GM21786 (cell line): ENCODE measurements around the gene BIVM.

Experiments
- ATAC-seq: cut with Tn5 transposase; IDR thresholded peaks from one replicate; pipeline ENCODE4 v1.9.1; 2021; ENCODE audit not compliant: unreplicated experiment

The BIVM gene

DNA sequence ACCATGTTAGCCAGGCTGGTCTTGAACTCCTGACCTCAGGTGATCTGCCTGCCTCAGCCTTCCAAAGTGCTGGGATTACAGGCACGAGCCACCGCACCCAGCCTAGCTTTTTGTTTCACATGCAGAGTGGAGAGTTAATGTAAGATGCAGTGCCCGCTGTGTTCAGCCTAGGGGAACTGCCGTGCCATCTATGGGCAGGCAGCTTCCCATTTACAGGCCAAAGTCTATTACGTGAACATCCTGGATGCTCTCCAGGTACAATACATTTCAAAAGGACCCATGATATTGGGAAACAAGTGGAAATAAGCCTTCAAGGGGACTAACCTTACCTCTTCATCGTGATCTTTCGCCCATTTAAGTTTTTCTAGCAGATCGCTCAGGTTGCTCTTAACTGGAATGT is 10.2 kb upstream of the BIVM start:
- ATAC-seq, result no peak

DNA sequence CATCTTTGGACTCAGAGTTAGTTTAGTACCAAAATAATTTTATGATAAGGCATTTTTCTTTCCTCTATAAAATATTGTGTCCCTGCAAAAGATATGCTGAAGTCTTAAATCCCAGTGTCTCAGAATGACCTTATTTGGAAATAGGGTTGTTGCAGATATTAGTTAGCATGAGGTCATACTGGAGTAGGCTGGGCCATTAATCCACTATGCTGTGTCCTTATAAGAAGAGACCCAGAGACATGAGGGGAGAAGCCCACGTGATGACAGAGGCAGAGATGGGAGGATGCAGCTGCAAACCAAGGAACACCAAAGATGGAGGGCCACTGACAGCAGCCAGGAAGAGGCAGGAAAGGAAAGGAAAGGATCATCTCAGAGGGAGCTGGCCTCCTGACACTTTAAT is 6.5 kb upstream of the BIVM start:
- no peak for ATAC-seq

DNA sequence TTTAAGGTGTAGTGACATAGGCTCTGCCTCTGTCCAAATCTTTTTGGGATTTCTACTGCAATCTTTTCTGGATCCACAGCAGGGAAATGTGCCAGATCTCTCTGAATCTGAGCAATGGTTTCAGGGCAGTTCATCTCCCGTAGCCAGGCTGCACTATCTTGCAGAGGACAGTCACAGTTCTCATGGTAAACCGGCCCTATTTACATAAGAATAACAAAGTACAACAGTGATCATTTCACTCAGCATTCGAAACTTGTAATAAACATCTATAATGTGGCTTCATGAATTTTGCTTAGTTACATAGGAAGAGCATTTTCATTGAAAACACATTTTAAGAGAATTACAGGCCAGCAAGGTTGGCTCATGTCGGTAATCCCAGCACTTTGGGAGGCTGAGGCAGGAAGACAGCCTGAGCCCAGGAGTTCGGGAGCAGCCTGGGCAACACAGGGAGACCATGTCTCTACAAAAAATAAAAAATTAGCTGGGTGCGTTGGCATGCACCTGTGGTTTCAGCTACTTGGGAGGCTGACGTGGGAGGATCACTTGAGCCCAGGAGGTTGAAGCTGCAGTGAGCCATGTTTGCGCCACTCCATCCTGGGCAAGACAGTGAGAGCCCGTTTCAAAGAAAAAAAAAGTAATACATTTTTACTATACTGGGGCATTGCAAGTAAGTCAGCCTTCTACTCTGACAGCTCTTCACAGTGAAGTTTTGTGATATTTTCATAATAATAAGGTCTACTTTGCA is 5.1 kb upstream of the BIVM start:
- ATAC-seq, result no peak

DNA sequence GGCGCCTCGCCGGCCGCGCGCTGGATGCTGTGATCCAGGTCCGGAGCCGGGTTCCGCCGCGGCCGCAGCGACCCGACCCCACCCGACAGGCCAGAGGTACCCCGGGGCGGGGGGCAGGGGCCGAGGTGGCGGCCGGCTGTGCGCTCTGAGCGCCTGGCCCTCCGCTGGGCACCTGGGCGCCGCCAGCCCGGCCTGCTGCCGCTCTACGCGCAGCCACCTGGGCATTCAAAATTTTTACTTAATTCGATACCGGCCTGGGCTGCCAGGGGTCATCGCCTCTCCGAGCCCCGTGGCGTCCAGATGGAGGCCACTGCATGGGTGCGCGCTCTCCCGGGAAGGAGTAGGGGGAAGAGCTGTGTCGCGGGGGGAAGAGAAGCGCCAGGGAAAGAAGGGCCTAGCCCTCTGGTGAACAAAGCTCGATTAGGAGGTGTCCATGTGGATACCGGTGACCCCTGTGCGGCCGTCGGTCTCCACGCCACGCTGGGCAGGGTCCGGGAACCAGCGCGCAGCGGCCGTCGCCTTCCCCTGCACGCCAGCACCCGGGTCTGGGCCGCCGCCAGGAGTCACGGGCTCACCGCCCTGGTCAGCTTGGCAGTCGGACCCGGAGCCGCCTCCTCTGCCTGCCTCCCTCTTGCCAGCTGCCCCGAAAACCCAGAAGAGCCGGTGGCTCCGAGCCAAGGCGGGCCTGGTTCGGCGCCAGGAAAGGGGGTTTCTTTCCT is 666 bp downstream of the BIVM start:
- peak; percentile 3 for ATAC-seq

DNA sequence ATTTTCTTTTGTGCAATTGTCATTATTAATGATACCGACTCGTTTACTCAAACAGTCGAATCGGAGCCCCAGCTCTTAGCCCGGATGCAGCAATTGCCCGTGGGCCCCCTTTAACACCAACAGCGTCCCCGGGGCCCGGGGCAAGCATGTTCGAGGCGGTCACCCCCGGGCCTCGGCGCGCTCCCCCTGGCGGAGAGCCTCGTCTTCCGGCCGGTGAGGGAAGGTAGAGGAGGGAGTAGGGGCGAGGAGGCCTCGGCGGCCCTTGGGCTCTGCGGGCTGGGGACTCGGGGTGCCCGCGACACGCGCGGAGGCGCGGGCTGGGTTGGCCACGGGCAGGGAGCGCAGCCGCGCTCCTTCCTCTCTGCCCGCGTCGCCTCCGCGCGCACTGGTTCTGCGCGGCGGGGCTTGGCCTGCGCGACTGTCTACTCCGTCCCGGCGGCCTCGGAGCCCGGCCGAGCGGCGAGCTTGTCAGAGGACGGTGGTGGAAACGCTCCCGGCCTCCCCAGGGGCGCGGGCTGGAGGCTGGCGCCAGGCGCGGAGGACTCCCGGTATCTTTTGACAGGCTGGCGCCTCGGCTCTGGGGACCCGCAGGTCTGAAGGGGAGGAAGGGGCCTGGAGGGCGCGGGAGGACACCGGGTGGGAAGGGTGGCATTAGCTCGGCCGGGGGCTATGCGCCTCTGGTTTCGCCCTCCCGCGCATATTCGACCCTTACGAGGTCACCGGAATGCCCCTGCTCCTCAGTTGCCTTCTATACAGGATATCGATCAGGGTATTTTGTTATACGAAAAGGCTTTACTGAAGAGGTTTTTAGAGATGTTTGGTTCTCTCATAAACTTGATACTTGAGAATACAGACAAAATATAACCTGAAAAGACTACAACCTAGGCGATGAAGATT is 1.5 kb downstream of the BIVM start:
- peak; percentile 67 for ATAC-seq

DNA sequence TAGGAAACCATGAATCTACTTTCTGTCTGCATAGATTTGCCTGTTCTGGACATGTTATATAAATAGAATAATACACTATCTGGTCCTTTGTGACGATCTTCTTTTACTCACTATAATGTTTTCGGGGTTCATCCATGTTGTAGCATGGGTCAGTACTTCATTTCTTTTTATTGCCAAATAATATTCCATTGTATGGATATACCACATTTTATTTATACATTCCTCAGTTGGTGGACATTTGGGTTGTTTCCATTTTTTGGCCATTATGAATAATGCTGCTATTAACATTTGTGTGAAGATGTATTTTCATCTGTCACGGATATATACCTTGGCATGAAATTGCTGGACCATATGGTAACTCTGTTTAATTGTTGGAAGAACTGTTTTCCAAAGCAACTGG is 6.8 kb downstream of the BIVM start:
- ATAC-seq, result no peak

DNA sequence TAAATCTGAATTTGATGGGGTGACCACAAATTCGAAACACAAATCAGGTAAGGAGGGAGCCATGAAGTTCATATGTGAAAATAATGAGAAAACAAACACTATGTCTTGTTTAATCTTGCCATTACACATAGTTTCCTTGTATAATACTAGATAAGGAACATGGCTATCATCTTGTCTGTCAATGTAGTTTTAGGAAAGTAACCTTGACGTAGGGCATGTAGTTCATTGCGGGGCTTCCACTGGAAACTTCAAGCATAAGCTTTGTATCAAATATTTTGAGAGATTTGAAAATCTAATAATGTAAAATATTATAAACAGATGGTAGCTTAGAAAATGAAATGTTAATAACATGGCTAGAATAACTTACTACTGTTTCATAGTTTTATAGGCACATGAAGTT is 8.8 kb downstream of the BIVM start:
- ATAC-seq, result no peak

DNA sequence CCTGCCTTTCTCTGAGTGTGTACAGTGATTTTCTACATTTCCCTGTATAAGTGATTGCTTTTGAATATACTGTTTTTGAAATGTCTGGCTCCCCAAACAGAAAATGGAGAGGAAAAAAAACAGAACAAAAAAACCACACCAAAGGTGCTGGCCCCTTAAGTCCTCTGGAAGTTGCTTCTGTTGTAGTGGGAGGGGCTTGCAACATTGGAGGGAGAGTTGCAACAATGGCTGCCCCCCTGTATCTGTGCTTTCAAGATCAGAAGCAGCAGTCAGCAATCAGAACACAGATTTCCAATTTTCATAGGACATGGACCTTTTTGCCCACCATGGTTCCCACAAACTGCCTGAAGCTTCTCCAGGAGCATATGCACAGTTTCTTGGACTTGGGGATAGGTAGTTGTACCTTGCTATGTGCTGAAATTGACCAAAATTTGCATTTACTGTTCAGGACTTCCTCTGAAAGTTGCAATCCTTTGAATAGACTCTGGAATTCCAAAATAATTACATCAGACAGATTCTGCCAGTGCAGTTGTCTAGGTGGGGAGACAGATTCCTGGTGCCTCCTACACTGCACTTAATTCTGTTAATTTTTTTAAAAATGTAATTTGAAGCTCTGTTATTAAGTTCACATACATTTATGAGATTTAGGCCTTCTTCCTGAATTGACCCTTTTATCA is 13.8 kb downstream of the BIVM start:
- no peak for ATAC-seq

DNA sequence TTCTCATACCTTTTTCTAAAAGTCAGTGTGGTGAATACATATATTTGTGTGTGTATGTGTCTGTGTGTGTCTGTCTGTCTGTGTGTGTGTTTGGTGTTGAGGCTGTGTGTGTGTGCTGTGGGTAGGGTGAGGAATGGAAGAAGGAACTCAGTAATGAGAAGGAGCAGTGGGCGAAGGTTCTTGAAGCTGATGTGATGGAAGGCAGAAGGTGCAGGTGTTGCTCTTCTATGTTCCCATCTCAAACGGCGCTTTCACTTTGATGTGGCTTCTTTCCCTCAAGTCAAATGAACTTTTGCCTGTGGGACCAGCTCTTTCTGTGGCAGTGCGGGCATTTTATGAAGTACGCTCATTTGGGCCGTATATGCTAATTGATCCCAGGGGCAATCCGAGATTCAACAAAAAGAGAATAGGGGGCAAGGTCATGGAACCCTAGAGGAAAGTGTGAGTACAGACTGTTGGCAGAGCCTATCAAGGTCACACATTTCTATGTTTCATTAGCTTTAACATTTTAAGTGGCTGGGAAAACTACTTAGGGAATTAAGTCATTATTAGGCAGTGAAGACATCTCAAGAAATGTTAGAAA is 15.2 kb downstream of the BIVM start:
- no peak for ATAC-seq

DNA sequence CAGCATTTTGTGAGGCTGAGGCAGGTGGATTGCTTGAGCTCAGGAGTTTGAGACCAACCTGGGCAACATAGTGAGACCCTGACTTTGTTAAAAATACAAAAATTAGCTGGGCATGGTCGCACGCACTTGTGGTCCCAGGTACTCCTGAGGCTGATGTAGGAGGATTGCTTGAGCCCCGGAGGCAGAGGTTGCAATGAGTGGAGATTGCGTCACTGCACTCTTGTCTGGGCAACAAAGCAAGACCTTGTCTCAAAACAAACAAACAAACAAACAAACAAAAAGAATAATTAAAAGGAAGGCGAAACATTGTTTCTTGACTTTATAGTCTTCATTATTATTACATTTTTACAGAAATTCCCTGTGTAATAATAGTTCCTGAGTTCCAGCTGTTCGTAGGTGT is 15.9 kb downstream of the BIVM start:
- no peak for ATAC-seq

DNA sequence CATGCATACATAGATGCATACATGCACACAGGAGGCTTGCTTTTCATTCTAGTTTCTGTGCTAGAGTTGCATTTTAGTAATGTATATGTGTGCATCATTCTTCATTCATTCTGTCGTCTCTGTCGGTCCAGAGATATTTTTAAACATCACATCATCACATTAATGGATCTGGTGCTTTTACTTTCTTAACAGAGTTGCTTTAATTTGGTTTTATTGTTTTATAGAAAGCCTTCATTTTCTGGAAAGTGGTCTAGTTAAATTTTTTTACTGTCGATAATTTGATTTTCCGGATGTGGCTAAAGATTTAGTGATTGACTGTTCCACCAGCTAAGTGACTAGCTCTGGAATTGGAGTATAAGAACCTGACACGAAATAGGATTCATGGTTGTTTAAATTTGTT is 16.9 kb downstream of the BIVM start:
- no peak for ATAC-seq

DNA sequence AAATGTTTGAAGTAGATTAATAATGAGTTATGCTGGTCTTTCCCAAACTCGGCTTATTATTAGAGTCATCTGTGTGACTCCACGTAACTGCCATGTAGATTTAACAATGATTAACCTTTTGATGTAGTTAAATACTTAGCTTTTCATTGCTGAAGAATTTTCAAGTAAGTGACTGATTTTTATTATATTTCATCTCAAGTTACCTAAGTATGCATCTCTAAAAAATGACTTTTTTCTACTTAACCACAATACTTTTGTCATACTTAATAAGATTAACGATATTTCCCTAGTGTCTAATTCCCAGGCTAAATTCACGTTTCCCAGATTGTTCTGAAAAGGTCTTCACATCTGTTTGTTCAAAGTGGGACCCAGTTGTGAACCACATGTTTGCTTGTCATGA is 17.8 kb downstream of the BIVM start:
- ATAC-seq, result no peak

DNA sequence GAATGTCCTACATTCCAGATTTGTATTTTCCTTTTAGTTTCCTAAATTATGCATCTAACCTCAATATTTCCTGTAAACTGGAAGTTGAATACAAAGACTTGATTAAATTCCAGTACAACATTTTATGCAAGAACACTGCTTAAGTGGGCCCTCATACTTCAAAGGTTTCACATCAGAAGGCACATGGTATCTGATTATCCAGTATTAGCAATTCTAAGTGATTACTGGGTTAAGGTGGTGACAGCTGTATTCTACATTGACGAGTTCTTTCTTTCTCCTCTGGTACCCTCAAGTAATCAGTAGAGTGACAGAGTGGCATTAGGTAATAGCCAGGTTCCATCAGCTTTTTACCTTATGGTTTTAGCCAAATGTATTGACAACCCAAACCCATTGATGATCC is 18.3 kb downstream of the BIVM start:
- no peak for ATAC-seq

DNA sequence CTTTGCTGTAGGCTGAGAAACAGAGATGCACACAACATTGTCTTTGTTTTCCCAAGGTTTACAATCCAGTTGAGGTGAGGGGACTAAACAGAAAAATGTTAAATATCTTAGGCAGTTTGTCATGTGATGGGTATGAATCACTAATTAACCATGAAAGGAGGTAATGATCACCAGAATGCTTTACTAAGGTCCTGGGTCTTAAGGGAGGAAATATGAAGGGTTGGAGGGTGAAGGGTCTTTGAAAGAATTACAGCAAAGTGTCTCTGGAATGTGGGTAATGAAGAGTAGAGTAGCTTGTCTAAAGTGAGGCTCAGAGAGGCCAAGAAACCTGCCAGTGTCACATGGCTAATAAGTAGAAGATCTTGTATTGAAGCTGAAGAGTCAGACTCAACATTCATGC is 19.0 kb downstream of the BIVM start:
- ATAC-seq, result no peak

DNA sequence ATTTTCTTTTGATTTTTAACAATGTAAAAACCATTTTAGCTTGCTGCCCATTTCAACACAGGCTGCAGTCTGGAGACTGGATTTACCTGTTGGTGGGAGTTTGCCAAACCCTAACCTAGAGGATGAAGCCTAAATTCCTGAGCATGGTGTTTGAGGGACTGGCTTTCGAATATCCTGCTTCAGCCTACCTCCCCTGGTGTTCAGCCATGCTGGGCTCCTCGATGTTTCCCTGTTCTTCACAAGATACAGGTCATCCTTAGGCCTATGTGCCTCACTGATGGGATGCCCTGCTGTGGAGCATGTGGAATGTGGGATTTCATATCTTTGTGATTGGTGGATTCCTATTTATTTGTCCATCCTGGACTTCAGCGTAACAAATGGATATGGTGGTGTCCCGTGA is 26.5 kb downstream of the BIVM start:
- ATAC-seq, result no peak

DNA sequence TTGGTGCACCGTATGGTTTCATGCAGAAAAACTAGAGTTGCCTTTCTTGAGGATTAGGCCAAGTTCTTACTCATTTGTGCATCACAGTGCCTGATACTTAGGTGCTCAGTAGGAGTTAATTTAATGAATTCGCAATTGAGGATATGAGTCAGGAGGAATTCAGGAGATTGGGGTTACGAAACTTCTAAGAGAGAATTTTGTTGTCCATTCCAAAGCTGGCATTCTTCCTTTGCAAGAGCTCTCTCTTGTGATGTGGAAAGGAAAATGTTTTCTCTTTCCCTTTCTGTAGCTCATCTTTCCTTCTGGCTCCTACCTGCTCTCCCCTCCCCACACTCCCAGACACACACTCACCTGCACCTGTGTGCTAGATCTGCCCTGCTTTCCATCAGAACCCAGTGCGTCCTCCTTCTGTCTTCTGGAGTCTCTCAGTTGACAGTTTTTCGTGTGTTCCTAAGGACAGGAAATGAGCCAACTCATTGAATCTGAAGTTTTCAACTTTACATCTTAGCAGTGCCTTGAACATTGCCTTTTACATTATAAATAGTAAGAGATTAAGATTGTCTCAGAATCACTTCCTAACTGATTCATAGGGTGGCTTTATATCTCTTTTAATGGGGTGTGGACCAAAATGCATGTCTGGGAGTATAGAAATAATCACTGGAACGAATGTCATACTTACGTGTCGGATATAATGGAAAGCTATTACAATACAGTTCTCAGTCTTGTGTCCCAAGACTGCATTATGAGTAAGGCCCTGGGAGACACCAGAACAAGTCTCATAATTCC is 27.2 kb downstream of the BIVM start:
- ATAC-seq, result no peak

DNA sequence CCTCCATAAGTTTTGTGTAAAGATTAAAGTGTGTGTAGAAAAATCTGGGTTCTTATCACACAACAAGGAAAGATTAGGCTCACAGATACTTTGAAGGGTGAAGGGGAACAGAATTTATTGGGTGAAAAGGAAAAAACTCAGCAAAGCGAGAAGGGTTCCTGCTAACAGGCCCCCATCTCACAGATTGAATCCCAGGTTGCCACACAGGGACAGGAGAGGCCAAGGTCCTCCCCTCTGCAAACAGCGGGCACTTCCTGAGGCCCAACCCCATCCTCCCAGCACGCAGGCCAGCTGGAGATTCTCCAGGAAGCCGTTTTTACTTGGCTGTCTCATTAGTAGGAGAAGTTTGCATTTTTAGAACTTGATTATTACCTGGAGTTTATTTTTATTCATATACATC is 31.7 kb downstream of the BIVM start:
- no peak for ATAC-seq

DNA sequence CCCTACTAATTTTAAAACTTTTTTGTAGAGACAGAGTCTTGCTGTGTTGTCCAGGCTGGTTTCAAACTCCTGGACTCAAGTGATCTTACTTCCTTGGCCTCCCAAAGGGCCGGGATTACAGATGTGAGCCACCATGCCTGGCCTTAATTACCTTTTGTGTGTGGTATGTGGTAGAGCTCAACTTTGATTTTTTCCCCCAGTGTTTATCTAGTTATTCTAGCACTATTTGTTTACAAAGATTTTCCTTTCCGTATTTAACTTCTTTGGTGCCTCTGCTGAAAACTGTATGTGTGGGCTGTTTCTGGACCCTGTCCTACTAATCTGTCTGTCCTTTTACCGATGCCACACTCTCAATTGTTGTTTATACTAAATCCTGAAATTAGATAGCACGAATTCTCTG is 37.6 kb downstream of the BIVM start:
- ATAC-seq, result no peak

DNA sequence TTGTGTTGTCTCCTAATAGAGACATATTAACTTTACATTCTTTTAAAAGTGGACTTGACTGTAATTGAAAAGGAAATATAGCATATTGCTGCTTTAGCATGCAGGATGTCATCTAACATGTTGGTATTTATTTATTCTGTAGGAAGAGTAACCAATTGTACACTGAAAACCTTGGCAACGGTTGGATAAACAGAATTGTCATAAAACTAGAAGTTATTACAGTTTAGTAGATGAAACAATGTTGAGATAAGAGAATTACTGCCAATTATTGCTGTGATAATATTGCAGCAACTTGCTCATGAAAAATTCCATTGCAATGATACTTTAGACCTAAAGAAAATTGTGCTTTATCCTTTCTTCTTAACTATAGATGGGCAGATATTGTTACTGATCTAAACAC is 39.4 kb downstream of the BIVM start:
- ATAC-seq, result no peak

DNA sequence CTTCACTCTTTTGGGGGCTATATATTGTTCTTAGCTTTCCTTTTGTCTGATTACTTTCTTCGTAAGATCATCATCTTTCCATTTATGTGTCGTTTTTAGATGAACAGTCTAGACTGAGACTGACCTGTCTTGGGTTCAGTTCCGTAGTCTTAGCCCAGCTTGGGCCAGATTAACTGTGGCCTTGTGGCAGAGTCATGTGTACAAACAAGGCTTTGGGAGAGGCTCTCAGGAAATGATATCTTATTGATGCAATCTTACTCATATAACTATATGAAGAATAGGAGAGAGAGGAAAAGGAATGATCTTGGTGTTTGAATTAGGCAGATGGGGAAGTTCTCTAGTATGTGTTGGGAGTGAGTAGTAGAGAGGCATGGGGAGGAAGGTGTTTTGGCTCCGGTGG is 40.1 kb downstream of the BIVM start:
- no peak for ATAC-seq
